DND-41 (cell line): ENCODE data around the gene PHF21B.

Source experiments
- ATAC-seq: fragments of 200-7000 bp; cut with Tn5 transposase; 3 replicates; pipeline ENCODE4 v1.9.1; 2021; ENCODE audit warnings: low read depth; ENCODE audit not compliant: insufficient read depth
- DNase-seq: peaks from one replicate; pipeline ENCODE4 v3.0.0-alpha.2; 2020
- H2AFZ ChIP-seq: 2 replicates; pipeline ENCODE4 v1.6.0; 2012; ENCODE audit warnings: low read depth, low read length
- H3K27ac ChIP-seq: 2 replicates; pipeline ENCODE4 v1.5.1; 2012; ENCODE audit warnings: low read length, inconsistent platforms
- H3K27me3 ChIP-seq: fragments of 200-600 bp; sonication (generic); 2 replicates; pipeline ENCODE4 v1.6.0; 2012; ENCODE audit warnings: low read length, mild to moderate bottlenecking, inconsistent platforms; ENCODE audit not compliant: insufficient read depth, poor library complexity
- H3K36me3 ChIP-seq: 2 replicates; pipeline ENCODE4 v1.5.1; 2012; ENCODE audit warnings: low read length, inconsistent platforms; ENCODE audit not compliant: insufficient read depth
- H3K4me1 ChIP-seq: 2 replicates; pipeline ENCODE4 v1.5.1; 2012; ENCODE audit warnings: mild to moderate bottlenecking, low read length; ENCODE audit not compliant: insufficient read depth
- H3K4me2 ChIP-seq: 2 replicates; pipeline ENCODE4 v1.6.0; 2012; ENCODE audit warnings: mild to moderate bottlenecking, moderate library complexity, low read length, inconsistent platforms; ENCODE audit not compliant: insufficient read depth
- H3K4me3 ChIP-seq, 2 experiments: fragments of 200-600 bp in 1 of 2; shearing (Covaris generic) in 1 of 2; 2 replicates each; pipeline ENCODE4 v1.5.1; 2012 to 2016; ENCODE audit warnings: inconsistent platforms in 2 of 2, low read length in 2 of 2, mild to moderate bottlenecking in 2 of 2, low read depth in 1 of 2, moderate library complexity in 1 of 2
- H3K79me2 ChIP-seq: 2 replicates; pipeline ENCODE4 v1.6.0; 2012; ENCODE audit warnings: low read length, inconsistent platforms; ENCODE audit not compliant: insufficient read depth
- H3K9ac ChIP-seq: 2 replicates; pipeline ENCODE4 v1.6.0; 2012; ENCODE audit warnings: low read depth, mild to moderate bottlenecking, inconsistent platforms, low read length, moderate library complexity
- H3K9me3 ChIP-seq: 2 replicates; pipeline ENCODE4 v1.5.1; 2012; ENCODE audit warnings: low read length, moderate library complexity, mild to moderate bottlenecking, inconsistent platforms; ENCODE audit not compliant: insufficient read depth, severe bottlenecking
- H4K20me1 ChIP-seq: 2 replicates; pipeline ENCODE4 v1.6.0; 2012; ENCODE audit warnings: low read length; ENCODE audit not compliant: insufficient read depth
- CTCF ChIP-seq: IDR thresholded peaks from 2 replicates; pipeline ENCODE4 v1.5.1; 2012; ENCODE audit warnings: borderline replicate concordance, low read length, moderate library complexity, mild to moderate bottlenecking; ENCODE audit not compliant: poor library complexity, severe bottlenecking; ENCODE audit errors: extremely low read depth
- EZH2 ChIP-seq: IDR thresholded peaks from 3 replicates; pipeline ENCODE4 v1.6.1; 2012; ENCODE audit warnings: borderline replicate concordance, low read depth, mild to moderate bottlenecking, moderate library complexity, low read length, inconsistent platforms; ENCODE audit not compliant: severe bottlenecking

The PHF21B gene

GRCh38 chr22:44845191-44845590 is 164.6 kb downstream of the PHF21B start:
- ATAC-seq (no peak), DNase-seq (no peak)
- Histone ChIP-seq H3K4me1 (no peaks in the 10 kb centered on the region), H3K9me3 (no peaks in the 10 kb centered on the region), H3K79me2 (no peaks in the 10 kb centered on the region), H2AFZ (no peak overlapping the region), H4K20me1 (no peaks in the 10 kb centered on the region), H3K27ac (no peak overlapping the region), H3K4me2 (no peak overlapping the region), H3K27me3 (no peaks in the 10 kb centered on the region), H3K4me3 (no peak overlapping the region), H3K36me3 (no peaks in the 10 kb centered on the region), H3K9ac (no peak overlapping the region)
- TF ChIP-seq CTCF, result no peak
- no peak for TF ChIP-seq EZH2

- Histone ChIP-seq H2AFZ (no peak overlapping the region), H3K9me3 (no peaks in the 10 kb centered on the region), H4K20me1 (no peaks in the 10 kb centered on the region), H3K79me2 (no peaks in the 10 kb centered on the region), H3K4me1 (no peaks in the 10 kb centered on the region), H3K4me3 (no peak overlapping the region), H3K9ac (no peak overlapping the region), H3K4me2 (no peak overlapping the region), H3K36me3 (no peaks in the 10 kb centered on the region), H3K27ac (no peak overlapping the region), H3K27me3 (no peaks in the 10 kb centered on the region)
- DNase-seq (no peak), ATAC-seq (no peak)
- no peak for TF ChIP-seq EZH2
- no peak for TF ChIP-seq CTCF
These were observed 167.4 kb downstream of the PHF21B start for GRCh38 chr22:44842417-44842816.

- Histone ChIP-seq H3K9ac (no peak overlapping the region), H3K4me3 (no peak overlapping the region)
- TF ChIP-seq CTCF, result no peak
- TF ChIP-seq EZH2, result no peak
These were observed 169.0 kb downstream of the PHF21B start for GRCh38 chr22:44840611-44841322.

More at GRCh38 chr22:44840611-44841322, 169.0 kb downstream of the PHF21B start:
- Histone ChIP-seq H4K20me1 (no peaks in the 10 kb centered on the region), H3K4me2 (no peak overlapping the region), H3K27me3 (no peaks in the 10 kb centered on the region), H2AFZ (no peak overlapping the region), H3K9me3 (no peaks in the 10 kb centered on the region), H3K36me3 (no peaks in the 10 kb centered on the region), H3K79me2 (no peaks in the 10 kb centered on the region), H3K4me1 (no peaks in the 10 kb centered on the region), H3K27ac (no peak overlapping the region)
- no peak for ATAC-seq
- DNase-seq, result no peak
